ENCODE results near the gene LGR4. TPM values are rescaled to one million over a fixed set of nuclear protein-coding genes. Genes with fewer than 3 reads are reported as not detected.

The LGR4 gene
- total RNA-seq, 1 experiment from 2014 or later = 33.4 TPM

DNA sequence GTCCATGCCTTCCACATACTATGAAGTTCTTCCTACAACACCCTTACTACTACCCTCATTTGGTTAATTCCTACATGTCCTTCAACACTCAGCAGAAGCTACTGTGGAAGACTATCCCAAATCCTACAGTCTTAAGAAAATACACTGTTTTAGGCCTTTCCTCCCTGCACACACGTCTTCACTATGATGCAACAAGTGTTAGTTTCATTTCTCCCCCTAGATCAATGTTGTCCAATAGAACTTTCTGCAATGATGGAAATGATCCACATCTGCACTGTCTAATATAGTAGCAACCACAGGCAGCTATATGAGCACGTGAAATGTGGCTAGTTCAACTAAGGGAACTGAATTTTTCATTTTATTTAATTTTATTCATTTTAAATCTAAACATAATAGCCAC is 62.8 kb downstream of the LGR4 start:
- ChIA-PET CTCF (no interaction called here), POLR2A (ENCODE audit: unreplicated experiment) (no interaction called here)
- no peak for DNase-seq
- Histone ChIP-seq H3K36me3 (ENCODE audit: low read depth) (0 out of 2 replicates have a peak, but pooled peaks cover 8% of the 10 kb centered on the region), H3K4me2 (no peak overlapping the region), H3K79me2 (ENCODE audit: low read depth) (peaks cover 22% of the 10 kb centered on the region), H3K4me3 (no peak overlapping the region), H4K20me1 (ENCODE audit: insufficient read depth) (no peaks in the 10 kb centered on the region), H3K9me3 (ENCODE audit: insufficient read depth, low read depth) (no peaks in the 10 kb centered on the region), H3K27me3 (ENCODE audit: insufficient read depth, low read depth) (no peaks in the 10 kb centered on the region), H3K4me1 (replicated peaks; ENCODE audit: insufficient read depth) (peaks cover under 1% of the 10 kb centered on the region; the same call in 1 of the 2 replicates), H2AFZ (no peak overlapping the region), H3K27ac (no peak overlapping the region), H3K9me2 (ENCODE audit: insufficient read depth) (no peaks in the 10 kb centered on the region), H3F3A (ENCODE audit: insufficient read depth, low read depth) (no peaks in the 10 kb centered on the region)
- intact Hi-C loops (cut with micrococcal nuclease; ENCODE audit: unreplicated experiment) = no loop called here
- no TSS peak for BruUV-seq (replicated peaks)
- no peak for TF ChIP-seq EZH2 (IDR thresholded peaks at IDR 0.05; ENCODE audit: low read depth)
- TF ChIP-seq, protein P1, sequence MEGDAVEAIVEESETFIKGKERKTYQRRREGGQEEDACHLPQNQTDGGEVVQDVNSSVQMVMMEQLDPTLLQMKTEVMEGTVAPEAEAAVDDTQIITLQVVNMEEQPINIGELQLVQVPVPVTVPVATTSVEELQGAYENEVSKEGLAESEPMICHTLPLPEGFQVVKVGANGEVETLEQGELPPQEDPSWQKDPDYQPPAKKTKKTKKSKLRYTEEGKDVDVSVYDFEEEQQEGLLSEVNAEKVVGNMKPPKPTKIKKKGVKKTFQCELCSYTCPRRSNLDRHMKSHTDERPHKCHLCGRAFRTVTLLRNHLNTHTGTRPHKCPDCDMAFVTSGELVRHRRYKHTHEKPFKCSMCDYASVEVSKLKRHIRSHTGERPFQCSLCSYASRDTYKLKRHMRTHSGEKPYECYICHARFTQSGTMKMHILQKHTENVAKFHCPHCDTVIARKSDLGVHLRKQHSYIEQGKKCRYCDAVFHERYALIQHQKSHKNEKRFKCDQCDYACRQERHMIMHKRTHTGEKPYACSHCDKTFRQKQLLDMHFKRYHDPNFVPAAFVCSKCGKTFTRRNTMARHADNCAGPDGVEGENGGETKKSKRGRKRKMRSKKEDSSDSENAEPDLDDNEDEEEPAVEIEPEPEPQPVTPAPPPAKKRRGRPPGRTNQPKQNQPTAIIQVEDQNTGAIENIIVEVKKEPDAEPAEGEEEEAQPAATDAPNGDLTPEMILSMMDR (conservative IDR thresholded peaks at IDR 0.05) = no peak

DNA sequence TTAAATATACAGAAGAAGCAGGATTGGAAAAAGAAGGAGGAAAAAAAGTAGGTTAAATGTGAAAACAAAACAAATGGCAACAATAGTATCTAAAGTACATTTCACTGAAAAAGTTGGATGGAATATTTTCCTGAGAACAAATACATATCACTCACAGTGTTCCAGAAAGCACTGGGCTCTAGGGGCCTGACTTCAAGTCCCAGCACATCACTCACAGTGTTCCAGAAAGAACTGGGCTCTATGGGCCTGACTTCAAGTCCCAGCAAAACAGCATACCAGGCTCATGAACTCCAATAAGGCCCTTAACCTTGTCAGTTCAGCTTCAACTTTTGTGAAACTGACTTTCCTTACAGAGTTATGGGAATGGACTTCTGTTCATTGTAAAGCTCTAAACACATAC is 63.5 kb downstream of the LGR4 start:
- intact Hi-C loops (cut with micrococcal nuclease; ENCODE audit: unreplicated experiment) = no loop called here
- BruUV-seq (replicated peaks) = no TSS peak
- POLR2A ChIA-PET (ENCODE audit: unreplicated experiment) = no interaction called here

DNA sequence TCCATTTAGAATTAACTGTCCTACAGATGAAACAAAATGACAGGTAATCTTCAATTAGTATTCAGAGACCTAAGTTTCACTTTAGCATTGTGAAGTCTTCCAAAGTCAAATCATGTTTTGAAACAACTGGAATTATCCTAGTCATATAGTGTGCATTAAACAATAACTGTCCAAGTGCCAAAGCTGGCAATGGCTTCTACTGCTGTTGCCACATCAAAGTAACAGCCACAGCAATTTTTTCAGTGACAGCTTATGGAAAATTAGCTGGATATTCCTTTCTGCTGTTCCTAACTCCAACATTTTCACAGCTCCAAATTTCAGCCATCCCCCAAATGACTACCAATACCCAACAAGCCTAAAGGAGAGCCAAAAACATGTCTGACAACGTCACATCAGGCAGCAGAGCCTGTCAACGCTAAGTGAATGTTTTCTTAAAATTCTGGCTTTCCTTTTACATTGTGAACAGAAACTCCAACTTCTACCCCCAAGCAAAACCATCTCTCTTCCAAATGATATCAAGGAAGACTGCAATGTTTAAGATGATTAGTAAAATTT is 64.3 kb downstream of the LGR4 start:
- Histone ChIP-seq H3K4me2 (no peak overlapping the region), H3K79me2 (ENCODE audit: low read depth) (peaks cover 14% of the 10 kb centered on the region), H3K9me2 (ENCODE audit: insufficient read depth) (no peaks in the 10 kb centered on the region), H3K27me3 (ENCODE audit: insufficient read depth, low read depth) (no peaks in the 10 kb centered on the region), H3K9me3 (ENCODE audit: insufficient read depth, low read depth) (no peaks in the 10 kb centered on the region), H4K20me1 (ENCODE audit: insufficient read depth) (no peaks in the 10 kb centered on the region), H3K27ac (no peak overlapping the region), H3F3A (ENCODE audit: insufficient read depth, low read depth) (no peaks in the 10 kb centered on the region), H2AFZ (no peak overlapping the region), H3K4me1 (replicated peaks; ENCODE audit: insufficient read depth) (no peaks in the 10 kb centered on the region), H3K36me3 (ENCODE audit: low read depth) (0 out of 2 replicates have a peak, but pooled peaks cover 8% of the 10 kb centered on the region), H3K4me3 (no peak overlapping the region)
- ChIA-PET CTCF (no interaction called here), POLR2A (ENCODE audit: unreplicated experiment) (interaction anchor here (0.6 kb wide), 1 partner anchor 36 kb away, joined by 13 read pairs; no protein-coding TSS in a partner anchor)
- intact Hi-C loops (cut with micrococcal nuclease; ENCODE audit: unreplicated experiment) = no loop called here
- BruUV-seq (replicated peaks) = no TSS peak
- TF ChIP-seq, protein P1 (conservative IDR thresholded peaks at IDR 0.05) = no peak
- no peak for TF ChIP-seq EZH2 (IDR thresholded peaks at IDR 0.05; ENCODE audit: low read depth)
- no peak for DNase-seq

More for the DNA sequence above, 63.5 kb downstream of the LGR4 start:
- H3K27me3 ChIP-seq (ENCODE audit: insufficient read depth, low read depth) = no peaks in the 10 kb centered on the region
- H3K36me3 ChIP-seq (ENCODE audit: low read depth) = 0 out of 2 replicates have a peak, but pooled peaks cover 8% of the 10 kb centered on the region
- no peaks in the 10 kb centered on the region for H3K9me3 ChIP-seq (ENCODE audit: insufficient read depth, low read depth)
- H3K27ac ChIP-seq = no peak overlapping the region
- H2AFZ ChIP-seq = no peak overlapping the region
- no peak for TF ChIP-seq EZH2 (IDR thresholded peaks at IDR 0.05; ENCODE audit: low read depth)
- TF ChIP-seq, protein P1 (conservative IDR thresholded peaks at IDR 0.05) = no peak
- peaks cover 18% of the 10 kb centered on the region for H3K79me2 ChIP-seq (ENCODE audit: low read depth)
- DNase-seq = no peak
- H3K4me1 ChIP-seq (replicated peaks; ENCODE audit: insufficient read depth) = no peaks in the 10 kb centered on the region
- H4K20me1 ChIP-seq (ENCODE audit: insufficient read depth) = no peaks in the 10 kb centered on the region
- H3K9me2 ChIP-seq (ENCODE audit: insufficient read depth) = no peaks in the 10 kb centered on the region
- no peak overlapping the region for H3K4me3 ChIP-seq
- no peak overlapping the region for H3K4me2 ChIP-seq
- no peaks in the 10 kb centered on the region for H3F3A ChIP-seq (ENCODE audit: insufficient read depth, low read depth)
- CTCF ChIA-PET = no interaction called here

All from PC-9 (cell line).